NCI-H146 treated with DMSO at 0.1 percent for 48 hours (cell line): ENCODE measurements around the gene MRPS26.
"Not testable (repeated sequence)": the region's sequence is repeated elsewhere in the genome, so short reads cannot be mapped to it uniquely, and the experiment has no call there.

Experiments used
- DNase-seq: peaks from one replicate; lab custom pipeline; 2025; ENCODE audit not compliant: unreplicated experiment; lab: John Stamatoyannopoulos, UW

MRPS26 gene

DNA sequence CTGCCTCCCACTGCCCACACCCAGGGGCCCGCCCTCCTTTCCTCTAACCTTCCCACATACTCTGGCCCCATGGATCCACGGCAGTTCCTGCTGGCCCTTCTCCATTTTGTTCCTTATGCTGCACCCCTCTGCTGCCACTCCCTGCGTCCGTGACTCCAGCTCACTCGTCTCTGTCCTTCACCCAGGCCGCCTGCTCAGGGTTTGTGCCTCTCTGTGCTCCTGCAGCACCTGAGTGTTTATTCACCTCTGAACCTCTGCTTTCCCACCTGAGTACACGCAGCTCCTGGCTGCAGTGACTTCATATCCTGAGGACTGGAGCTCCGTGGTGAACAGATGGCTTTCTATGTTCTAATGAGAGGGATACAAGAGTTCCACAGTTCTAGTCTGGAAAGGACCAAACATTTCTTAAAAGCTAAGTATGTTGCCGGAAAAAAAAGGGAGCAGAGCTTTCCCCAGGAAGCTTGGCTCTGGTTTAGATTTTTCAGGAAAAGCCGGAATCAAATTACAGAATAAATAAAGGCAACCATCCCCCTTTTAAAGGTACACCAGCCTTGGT, 3.9 kb upstream of the MRPS26 start:
- no peak for DNase-seq

DNA sequence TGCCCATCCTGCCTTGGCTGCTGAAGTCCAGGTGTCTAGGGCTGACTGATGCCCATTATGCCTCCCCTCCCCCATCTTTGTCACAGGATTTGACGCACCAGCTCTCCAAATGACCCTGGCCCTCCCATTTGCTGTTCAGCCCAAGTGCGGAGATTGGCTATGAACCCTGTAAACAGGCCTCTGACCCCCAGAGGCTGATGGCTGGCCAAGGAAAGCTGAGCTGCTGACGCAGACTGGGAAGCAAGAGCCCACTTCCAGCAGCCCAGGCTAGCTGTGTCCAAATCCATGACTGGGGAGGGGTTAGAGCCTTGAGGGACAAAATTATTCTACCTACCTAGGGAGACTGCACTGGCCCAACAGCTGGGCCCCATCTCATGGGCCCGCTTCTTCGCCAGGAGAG, 3.2 kb upstream of the MRPS26 start:
- no peak for DNase-seq

DNA sequence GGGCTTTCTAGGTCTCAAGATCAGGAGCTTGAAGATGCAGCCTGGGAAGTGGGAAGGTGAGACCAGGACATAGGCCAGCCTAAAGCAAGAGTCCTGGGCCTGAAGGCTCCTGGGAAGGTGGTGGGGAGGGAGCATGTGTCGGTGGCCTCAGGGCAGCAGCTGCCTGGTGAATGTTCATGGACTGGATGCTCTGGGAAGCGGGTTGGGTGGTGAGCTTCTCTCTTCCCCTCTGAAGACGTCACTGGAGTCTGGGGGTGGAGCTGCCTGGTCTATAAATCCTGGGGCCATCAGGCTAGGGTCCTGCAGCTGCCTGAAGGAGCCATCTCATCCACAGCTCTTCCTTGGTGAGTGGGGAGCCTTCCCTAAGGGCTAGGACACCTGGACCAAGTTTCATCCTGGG, 2.5 kb upstream of the MRPS26 start, which contains the start of gene GNRH2:
Gene GNRH2 (plus strand): TSS at position 301 of the 400 bp plus-strand sequence. CDS start 793 bp downstream, outside the sequence.
- no peak for DNase-seq

DNA sequence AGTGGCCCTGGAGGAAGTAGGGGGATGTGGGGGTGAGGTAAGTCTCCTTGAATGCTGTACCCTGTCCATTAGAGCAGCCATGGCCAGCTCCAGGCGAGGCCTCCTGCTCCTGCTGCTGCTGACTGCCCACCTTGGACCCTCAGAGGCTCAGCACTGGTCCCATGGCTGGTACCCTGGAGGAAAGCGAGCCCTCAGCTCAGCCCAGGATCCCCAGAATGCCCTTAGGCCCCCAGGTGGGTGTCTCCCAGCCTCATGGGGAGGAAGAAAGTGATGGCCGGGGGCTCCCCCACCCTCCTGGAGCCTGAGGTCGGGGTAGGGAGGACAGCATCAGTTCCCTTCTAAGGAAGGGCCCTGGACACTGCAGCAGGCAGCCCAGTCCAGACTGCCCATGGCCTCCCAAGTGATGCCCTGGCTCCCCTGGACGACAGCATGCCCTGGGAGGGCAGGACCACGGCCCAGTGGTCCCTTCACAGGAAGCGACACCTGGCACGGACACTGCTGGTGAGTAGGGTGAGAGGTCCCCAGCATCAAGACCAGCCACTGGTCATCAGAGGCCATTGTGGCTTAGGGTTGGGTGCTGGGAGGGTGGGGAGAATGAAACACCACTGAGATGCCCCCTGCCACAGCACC, 1.4 kb upstream of the MRPS26 start:
- DNase-seq = no peak

DNA sequence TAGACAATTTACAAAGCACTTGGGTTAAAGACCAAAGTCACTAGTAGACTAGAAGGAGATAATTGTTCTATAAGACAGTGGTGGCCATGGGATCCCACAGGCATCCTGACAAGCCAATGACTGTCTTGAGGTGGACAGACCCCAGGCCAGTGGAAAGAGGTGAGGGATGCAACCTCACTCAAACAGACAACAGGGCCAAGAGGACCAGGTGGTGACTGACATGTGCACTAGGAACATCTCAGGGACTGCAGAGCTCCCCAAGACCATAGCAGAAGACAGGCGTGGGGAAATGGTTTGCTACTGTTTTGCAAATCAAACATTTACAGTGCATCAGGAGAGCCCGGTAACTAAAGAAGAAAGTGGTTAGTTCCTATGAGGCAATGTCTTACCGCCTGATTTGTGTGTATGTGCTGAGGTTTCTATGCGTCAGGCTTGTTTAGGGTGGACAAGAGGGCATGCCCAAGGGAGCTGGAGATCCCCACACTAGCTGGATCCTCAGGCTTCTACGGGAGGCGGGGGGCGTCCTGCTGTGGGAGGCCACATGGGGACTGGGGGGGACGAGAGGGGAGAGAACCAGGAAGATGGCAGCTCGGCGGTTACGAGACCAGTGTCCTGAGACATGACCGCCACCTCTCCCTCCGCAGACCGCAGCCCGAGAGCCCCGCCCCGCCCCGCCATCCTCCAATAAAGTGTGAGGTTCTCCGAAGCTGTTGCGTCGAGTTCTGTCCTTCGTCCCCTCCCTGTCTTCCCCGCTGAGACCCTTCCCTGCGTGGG, 623 bp upstream of the MRPS26 start:
- no peak for DNase-seq

DNA sequence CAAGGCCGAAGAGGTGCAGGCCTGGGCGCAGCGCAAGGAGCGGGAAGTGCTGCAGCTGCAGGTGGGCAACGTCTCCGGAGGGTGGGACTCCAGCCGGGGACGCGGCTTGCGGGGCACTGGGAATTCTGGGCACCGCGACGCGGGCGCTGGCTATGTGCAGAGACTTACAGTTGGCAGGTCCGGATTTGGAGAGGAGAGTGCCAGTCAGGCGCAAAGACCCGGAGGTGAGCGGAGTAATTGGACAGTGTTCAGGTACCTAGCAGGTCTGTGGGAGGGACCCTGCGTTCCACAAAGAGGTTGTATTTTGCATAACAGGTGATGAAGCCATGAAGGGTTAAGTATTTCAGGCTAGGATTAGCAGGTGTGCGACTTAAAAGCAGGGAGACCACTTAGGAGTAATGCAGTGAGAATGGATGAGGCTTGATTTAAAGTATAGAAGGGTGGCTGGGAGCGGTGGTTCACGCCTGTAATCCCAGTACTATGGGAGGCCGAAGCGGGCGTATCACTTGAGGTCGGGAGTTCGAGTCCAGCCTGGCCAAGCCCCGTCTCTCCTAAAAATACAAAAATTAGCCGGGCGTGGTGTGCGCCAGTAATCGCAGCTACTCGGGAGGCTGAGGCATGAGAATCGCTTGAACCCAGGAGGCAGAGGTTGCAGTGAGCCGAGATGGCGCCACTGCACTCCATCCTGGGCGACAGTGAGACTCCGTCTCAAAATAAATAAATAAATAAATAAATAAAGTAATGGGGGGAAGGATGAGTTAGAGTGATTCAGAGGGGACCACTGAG, 1.0 kb downstream of the MRPS26 start:
- DNase-seq = peak; percentile 90

DNA sequence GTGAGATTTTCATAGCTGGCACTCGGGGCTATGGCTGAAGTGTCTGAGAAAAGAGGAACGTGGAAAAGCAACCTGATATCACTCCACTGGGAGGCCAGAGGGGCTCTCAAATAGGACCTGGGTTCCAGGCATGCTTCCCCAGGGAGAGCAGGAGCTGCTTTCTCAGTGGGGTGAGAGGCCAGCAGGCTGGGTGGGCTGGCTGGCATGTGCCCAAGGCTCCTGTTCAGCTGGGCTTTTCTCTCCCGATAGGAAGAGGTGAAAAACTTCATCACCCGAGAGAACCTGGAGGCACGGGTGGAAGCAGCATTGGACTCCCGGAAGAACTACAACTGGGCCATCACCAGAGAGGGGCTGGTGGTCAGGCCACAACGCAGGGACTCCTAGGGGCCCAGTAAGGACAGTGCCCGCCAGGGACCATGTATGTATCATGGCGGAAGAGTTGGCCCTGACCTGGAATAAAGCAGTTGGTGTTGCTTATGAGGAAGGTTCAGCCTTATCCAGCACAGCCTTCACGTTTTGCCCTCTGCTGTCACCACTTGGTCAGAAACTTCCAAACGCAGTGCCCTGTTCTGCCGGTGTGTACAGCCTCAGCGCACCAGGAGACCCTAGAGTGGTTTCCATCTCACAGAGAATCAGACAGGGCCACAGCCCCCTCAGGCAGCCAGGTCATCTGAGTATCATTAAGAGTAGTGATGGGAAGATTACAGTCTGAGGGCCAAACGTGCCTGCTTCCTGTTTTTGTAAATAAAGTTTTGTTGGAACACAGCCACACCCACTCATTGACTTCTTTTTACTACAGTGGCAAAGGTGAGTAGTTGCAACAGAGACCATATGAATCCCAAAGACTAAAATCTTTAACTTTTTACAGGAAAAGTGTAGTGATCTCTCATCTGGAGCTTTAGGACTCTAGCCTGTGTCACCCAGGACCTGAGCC, 1.9 kb downstream of the MRPS26 start:
- no peak for DNase-seq

DNA sequence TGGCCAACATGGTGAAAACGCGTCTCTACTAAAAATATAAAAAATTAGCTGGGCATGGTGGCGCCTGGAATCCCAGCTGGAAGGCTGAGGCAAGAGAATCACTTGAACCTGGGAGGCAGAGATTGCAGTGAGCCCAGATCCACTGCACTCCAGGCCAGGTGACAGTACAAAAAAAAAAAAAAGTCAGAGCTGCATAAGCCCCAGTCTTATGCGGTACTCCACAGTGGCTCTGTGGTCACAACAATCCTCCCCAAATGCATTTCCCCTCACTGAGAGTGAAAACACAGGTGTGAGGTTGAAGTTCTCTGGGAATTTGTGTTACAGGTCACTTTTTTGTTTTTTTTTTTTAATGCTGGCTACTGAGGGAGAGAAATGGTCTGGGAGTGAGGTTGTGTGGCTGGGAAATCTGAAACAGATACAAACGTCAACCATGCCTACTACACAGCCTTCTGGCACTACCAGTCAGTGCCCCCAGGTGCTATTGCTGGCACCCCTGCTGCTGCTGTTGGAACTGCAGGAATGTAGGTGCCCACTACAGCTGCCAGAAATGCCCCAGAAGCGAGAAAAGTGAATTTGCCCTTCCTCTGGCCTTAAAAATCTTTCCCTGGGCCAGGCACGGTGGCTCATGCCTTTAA, 5.7 kb downstream of the MRPS26 start:
- no peak for DNase-seq

DNA sequence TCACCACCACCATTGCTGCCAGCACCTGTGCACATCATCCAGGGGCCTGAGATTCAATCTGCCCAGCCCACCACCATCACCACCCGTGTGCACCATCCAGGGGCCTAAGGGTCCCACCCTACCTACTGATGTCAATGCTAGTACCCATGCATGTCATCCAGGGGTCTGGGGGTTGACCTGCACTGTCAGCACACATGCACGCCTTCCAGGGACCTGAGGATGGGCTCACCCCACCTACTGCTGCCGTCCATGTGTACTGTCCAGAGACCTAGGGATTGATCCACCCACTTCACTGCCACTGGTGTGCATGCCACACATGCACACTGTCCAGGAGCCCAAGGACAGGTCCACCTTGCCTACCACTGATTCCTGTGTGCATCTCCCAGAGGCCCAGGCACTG, 13.6 kb downstream of the MRPS26 start:
- no peak for DNase-seq

DNA sequence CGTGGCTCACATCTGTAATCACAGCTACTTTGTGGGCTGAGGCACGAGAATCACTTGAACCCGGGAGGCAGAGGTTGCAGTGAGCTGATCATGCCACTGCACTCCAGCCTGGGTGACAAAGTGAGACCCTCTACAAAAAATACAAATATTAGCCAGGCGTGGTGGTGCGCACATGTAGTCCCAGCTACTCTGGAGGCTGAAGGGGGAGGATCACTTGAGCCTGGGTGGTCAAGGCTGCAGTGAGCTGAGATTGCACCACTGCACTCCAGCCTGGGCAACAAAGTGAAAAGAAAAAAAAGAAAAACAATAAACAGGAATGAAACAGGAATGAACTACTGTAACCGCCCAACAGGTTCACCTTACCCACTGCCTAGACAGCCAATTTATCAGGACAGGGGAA, 18.3 kb downstream of the MRPS26 start:
- not testable (repeated sequence) for DNase-seq

DNA sequence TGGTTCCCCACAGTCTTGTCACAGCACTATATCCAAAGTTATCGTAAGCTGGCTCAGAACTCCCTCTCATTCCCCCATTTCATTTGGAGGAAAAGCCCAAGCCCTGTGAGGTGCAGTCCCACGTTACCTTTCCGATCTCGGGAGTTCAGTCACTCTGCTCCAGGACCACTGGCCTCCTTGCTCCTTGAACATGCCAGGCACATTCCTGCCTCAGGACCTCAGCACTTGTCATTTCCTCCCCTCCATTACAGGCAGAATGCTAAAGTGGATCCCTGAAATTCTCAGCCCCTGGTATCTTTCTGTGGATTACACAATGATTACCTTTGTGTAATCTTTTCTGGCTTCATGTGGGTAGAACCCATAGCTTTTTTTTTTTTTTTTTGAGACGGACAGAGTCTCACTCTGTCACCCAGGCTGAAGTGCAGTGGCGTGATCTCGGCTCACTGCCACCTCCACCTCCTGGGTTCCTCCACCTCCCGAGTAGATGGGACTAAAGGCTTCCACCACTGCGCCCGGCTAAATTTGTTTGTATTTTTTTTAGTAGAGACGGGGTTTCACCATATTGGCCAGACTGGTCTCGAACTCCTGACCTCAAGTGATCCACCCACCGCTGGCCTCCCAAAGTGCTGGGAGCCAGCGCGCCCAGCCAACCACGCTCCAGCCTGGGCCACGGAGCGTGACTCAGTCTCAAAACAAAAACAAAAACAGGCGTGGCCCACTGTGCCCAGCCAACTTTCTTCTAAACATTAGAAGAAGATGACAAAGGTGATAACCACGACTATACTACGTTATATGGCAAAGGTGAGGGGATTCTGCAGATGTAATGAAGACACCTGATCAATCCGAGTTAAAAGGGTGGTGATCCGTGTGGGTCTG, 21.5 kb downstream of the MRPS26 start:
- DNase-seq = no peak

DNA sequence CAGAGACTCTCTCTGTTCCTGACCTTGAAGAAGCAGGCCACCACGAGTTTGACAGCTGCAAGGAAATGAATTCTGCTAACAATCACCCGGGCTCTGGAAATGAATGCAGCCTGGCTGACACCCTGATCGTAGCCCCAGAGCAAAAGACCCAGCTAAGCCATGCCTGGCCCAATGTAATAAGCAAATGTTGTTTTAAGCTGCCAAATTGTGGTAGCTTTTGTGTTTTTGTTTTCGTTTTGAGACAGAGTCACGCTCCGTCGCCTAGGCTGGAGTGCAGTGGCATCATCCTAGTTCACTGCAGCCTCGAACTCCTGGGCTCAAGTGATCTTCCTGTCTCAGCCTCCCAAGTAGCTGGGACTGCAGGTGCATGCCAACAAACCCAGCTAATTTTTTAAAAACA, 22.2 kb downstream of the MRPS26 start:
- no peak for DNase-seq

DNA sequence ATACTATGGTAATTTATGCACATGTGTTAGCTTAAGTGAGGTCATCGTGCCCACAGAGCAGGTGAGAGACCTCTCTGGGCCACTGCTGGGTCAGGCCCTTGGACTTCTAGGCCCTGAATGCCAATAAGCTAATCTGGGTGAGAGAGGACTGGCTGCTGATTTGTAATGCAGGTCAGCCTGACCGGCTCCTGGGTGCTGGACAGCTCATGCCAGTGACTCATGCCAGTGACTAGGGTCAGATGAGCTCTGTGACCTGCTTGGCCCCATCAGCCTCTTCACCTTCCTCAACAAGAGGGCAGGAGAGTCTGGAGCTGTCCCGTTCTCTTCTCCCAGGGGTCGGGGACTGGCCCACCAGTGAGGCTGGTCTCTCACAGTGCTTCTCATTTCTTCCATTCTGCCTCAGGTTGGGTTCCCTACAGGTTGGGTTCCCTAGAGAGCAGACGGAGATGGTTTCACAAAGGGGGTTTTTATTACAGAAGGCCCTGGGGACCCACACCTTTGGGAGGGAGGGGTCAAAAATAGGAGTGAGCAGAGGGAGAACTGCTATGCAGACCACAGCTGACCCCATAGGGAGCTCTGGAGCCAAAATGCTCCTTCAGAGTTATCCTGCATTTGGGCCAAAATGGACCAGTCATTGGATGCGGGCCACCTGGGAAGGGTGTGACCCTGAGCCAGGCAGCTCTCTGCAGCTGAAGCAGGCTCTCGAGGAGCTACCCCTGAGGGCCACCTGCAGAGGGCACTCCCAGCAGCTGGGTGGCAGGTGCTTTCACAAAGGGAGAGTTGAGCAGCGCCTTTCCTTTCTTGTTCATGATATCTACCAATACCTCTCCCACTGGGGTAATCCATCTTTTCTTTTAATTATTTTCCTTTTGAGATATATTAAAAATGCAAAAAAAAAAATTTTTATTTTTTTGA, 23.4 kb downstream of the MRPS26 start:
- DNase-seq = peak; percentile 50

DNA sequence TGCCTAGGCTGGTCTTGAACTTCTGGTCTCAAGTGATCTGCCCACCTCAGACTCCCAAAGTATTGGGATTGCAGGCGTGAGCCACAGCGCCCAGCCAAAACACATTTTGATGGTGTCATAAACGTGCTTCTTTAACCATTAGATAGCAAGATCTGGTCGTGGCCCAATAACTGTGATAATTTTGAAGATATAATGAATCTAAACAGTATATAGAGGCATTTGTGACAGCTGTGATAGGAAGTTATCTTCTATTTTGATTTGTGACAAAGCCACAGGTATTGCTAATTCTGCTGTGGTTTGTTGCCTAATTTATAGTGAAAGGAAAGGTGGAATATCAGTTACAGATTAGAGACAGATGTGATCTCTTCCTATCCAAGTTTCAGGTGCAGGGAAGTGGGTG, 24.9 kb downstream of the MRPS26 start:
- DNase-seq = no peak

DNA sequence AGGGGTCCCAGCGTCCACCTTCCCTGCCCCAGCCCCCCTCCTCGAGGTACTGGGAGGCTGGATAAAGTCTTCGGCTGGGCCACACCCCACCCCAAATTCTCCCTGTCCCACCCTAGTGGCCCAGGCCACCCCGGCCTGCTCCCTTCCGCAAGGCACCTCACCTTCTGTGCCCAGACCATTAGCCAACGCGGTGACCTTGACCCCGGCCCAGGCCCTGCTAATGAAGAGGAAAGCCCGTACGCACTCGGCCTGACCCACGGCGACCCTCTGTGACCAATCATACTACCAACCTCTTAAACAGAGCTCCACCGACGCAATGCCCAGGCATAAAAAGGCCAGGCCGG, 25.4 kb downstream of the MRPS26 start:
- no peak for DNase-seq

DNA sequence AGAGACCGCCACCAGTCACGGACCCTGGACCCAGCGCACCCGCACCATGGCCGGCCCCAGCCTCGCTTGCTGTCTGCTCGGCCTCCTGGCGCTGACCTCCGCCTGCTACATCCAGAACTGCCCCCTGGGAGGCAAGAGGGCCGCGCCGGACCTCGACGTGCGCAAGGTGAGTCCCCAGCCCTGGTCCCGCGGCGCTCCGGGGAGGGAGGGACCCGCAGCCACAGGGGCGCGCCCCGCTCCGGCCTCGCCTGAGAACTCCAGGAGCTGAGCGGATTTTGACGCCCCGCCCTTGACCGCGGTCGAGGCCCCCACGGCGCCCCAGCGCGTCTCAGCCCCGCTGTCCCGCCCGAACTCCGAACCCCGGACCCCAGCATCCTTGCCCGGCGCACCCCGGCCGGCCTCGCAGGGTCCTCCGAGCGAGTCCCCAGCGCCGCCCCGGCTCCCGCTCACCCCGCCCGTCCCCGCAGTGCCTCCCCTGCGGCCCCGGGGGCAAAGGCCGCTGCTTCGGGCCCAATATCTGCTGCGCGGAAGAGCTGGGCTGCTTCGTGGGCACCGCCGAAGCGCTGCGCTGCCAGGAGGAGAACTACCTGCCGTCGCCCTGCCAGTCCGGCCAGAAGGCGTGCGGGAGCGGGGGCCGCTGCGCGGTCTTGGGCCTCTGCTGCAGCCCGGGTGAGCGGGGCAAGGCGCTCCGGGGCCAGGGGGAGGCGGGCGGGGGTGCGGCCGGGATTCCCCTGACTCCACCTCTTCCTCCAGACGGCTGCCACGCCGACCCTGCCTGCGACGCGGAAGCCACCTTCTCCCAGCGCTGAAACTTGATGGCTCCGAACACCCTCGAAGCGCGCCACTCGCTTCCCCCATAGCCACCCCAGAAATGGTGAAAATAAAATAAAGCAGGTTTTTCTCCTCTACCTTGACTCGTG, 26.0 kb downstream of the MRPS26 start, which contains the start of gene OXT:
Gene OXT (plus strand): TSS at position 11 of the 920 bp plus-strand sequence. CDS start 36 bp downstream, at position 47.
- DNase-seq = peak; percentile 9
